IPS-15b (cell line): Measurements from ENCODE around the gene BRD4.

Source experiments
- H3K27me3 ChIP-seq: one replicate; pipeline ENCODE4 v1.6.1; 2013; ENCODE audit warnings: low read length; ENCODE audit not compliant: control insufficient read depth, insufficient read depth
- H3K36me3 ChIP-seq: one replicate; pipeline ENCODE4 v1.6.1; 2013; ENCODE audit warnings: low read length; ENCODE audit not compliant: control insufficient read depth, insufficient read depth
- H3K4me1 ChIP-seq: one replicate; pipeline ENCODE4 v1.6.1; 2013; ENCODE audit warnings: mild to moderate bottlenecking, low read length; ENCODE audit not compliant: control insufficient read depth, insufficient read depth
- H3K4me3 ChIP-seq: one replicate; pipeline ENCODE4 v1.5.1; 2013; ENCODE audit warnings: low read depth, low read length
- H3K9ac ChIP-seq: one replicate; pipeline ENCODE4 v1.6.1; 2013; ENCODE audit warnings: low read depth, mild to moderate bottlenecking, low read length
- H3K9me3 ChIP-seq: one replicate; pipeline ENCODE4 v1.6.1; 2013; ENCODE audit warnings: mild to moderate bottlenecking, low read length; ENCODE audit not compliant: control insufficient read depth, insufficient read depth

The BRD4 gene

DNA sequence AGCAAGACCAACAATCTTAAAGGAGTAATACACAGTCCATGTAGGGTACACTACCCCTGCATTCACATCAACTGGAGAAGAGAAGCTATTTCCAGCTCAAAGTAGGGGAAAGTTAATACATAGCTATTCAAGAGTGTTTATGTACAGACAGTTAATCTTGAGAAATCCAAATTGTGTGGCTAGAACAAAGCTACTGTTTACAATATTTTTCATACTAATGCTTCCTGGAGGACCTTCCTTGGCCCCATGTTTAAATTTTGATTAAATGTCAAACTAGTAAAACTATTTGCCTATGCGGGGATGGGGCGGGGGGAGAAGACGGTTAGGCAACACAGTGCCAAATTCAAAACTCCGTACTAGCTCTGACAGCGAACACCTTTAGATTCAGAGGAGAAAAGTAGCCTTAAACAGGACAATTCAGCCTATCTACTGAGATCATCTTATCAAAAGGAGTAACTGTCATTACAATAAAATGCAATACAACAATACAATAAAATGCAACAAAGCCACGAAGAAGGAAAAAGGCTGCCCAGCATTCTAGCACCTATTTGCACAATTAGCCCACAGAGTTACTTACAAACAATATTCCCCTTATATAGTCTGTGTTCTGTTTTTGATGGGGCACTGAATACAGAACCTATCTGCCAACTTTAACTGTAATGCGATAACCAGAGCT, 29.1 kb downstream of the BRD4 start:
- Histone ChIP-seq H3K27me3 (no peaks in the 10 kb centered on the region), H3K36me3 (no peaks in the 10 kb centered on the region), H3K9me3 (no peaks in the 10 kb centered on the region), H3K9ac (no peak overlapping the region), H3K4me3 (no peak overlapping the region), H3K4me1 (peaks cover 14% of the 10 kb centered on the region)

DNA sequence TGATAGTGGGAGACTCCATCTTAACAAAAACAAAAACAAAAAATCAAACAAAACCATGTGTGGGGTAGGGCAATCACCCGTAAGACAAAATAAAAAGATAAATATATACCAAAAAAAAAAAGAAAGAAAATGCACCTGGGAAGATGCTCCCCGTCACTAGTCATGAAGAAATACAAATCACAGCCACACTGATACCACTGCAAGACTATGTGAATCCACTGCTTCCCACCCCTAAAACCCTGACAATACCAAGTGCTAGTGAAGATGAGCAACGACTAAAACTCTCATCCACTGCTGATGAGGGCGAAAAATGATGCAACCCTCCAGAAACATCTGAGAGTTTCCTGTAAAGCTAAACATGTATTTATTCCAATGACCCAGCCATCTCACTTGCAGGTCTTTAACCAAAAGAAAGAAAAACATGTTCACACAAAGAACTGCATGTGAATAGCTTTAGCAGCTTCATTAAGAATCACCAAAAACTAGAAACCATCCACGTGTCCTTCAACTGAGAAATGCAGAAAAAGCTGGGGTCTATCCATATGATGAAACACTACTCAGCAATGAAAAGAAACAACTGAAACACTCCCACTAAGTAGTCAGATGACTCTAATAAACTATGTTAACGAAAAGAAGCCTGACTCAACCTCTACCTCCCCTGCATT, 31.7 kb downstream of the BRD4 start:
- H3K4me1 ChIP-seq, result peaks cover 17% of the 10 kb centered on the region

DNA sequence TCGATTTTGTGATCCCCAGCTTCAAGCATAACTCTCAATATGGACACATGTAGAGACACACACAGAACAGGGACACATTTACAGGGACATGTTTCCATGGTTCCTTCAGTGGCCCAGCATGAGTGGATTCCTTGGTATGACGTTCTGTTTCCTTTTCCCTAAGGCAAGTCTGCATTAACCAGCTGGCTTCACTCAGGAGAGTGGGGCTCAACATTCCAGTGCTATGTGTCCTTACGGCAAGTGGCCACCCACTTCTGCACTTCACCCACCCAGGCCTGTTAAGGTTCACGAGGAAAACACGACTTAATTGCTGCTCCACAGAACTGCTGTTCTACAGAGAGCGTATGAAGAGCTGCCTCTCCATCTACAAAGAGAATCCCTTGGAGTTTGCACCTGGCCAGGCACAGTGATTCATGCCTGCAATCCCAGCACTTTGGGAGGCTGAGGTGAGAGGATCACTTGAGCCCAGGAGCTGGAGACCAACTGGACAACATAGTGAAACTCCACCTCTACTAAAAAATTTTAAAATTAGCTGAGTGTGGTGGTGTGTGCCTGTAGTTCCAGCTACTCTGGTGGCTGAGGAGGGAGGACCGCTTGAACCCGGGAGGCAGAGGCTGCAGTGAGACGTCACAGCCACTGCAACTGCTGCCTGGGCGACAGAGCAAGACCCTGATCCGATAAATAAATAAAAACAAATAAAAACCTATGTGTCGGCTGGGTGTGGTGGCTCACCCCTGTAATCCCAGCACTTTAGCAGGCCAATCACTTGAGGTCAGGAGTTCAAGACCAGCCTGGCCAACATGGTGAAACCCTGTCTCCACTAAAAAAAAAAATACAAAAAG, 32.5 kb downstream of the BRD4 start:
- Histone ChIP-seq H3K27me3 (no peaks in the 10 kb centered on the region), H3K36me3 (no peaks in the 10 kb centered on the region), H3K4me1 (peaks cover 15% of the 10 kb centered on the region), H3K9ac (no peak overlapping the region), H3K4me3 (no peak overlapping the region), H3K9me3 (no peaks in the 10 kb centered on the region)

More for the DNA sequence above, 31.7 kb downstream of the BRD4 start:
- no peak overlapping the region for H3K4me3 ChIP-seq
- H3K9ac ChIP-seq, result no peak overlapping the region
- no peaks in the 10 kb centered on the region for H3K9me3 ChIP-seq
- no peaks in the 10 kb centered on the region for H3K36me3 ChIP-seq
- no peaks in the 10 kb centered on the region for H3K27me3 ChIP-seq

DNA sequence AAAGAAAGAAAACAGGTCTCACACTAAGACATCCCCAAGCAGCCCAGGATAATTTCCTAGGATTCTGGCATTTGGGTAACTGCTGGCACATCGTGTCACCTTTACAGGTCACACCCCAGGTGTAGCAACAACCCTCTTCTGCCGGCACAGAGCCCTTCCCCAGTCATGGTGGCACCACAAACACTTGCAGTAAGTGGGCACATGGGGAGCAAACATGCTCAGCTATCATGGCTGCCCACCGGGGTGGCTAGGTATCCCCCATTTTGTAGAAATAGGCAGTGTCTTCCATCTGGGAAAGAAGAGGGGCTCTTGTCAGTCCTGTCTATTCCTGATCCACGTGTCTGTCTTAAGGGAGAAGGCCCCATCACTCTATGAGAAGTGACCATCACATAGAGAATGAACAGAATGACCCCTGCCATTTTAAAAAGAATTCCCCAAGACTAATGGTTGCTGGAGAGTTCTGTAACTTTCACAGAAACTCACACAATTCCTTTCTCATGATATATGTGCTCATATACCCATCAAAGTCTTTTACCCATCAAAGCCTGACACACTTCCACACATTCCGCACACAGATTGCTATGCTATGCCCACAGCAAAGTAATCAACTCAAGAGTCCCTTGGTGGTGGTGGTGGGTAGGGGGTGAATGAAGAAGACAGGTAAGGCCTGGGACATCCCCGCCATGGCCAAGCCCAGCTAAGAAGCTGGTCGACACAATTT, 33.3 kb downstream of the BRD4 start:
- Histone ChIP-seq H3K4me3 (no peak overlapping the region), H3K27me3 (no peaks in the 10 kb centered on the region), H3K9me3 (no peaks in the 10 kb centered on the region), H3K36me3 (no peaks in the 10 kb centered on the region), H3K9ac (no peak overlapping the region), H3K4me1 (peaks cover 17% of the 10 kb centered on the region)

DNA sequence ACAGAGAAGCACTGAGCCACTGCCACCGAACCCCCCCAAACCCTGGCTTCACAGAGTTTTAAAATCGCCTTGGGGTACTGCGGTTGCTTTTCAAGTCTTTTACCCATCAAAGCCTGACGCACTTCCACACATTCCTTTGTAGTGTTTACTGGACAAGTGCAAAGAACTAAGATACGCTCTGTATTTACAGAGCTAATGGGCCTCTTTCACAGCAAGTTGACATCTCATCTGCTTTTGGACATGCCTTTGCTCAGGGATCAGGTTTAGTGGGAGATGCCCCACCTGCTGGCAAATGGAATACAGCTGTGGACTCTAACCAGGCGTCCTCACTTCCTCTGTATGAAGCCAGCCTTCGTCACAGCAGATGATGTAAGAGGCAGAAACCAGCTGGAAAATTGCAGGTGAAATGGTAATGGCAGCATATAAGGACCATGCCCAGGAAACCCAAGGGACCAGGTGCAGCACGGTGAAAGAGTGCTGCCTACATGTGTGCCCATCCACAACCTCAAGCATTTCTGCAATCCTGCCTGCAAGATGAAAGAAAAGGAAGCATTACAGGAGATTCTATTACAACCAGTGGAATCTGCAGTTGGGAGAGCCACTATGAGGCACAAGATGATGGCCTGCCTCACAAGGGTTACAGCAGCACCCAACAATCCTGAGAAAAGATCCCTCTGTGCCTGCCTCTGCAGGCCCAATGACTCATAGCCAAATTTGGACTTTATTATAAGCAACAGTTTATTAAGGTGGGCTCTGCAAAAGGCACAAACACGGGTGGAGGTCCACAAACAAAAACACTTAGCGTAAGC, 34.7 kb downstream of the BRD4 start:
- Histone ChIP-seq H3K9me3 (no peaks in the 10 kb centered on the region), H3K27me3 (no peaks in the 10 kb centered on the region), H3K4me1 (peaks cover 26% of the 10 kb centered on the region), H3K9ac (no peak overlapping the region), H3K36me3 (no peaks in the 10 kb centered on the region), H3K4me3 (no peak overlapping the region)

DNA sequence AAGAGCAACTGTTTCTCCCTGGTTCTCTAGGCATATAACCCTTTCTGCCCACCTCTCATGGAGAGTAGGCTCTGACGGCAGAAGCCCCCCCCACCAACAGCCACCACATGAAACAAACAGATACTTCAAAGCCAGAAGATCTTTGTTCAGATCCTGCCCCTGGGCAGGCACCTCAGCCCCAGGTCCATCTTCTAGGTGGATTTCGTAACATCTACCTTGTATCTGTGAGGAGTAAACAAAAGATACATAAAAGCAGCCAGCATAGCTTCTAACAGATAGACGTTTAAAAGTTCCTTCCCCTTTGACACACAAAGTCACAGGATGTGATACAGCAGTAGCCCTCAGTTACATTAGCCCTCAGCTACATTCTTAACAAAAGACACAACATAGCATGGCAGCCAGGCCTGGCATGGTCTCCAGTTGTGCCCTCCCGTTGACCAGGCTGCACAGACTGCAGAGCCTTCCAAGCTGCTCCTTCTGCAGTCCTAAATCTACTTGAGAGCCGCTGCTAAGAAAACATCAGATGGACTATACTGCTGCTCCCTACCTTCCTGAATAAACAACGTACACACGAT, 35.4 kb downstream of the BRD4 start:
- H3K4me1 ChIP-seq, result peaks cover 28% of the 10 kb centered on the region

DNA sequence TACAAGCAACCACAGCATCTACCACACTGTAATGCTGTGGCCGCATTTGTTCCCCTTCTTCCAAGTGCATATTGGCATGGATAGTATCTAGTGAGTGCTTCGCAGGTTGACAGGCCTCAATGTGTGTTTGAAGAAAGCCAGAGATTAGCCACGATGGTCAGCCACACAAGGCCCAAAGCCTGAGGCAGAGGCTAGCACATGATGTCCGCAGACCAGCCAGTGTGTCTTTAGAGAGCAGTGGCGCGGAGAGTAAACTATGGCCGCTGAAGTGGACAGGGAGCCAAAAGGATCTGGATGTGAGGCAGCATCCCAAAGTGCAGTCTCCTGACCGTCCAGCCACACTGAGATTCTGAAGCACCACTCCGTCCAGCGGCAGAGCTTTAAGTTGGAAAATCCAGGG, 36.0 kb downstream of the BRD4 start:
- Histone ChIP-seq H3K27me3 (no peaks in the 10 kb centered on the region), H3K9me3 (no peaks in the 10 kb centered on the region), H3K9ac (no peak overlapping the region), H3K4me3 (no peak overlapping the region), H3K4me1 (peaks cover 32% of the 10 kb centered on the region), H3K36me3 (no peaks in the 10 kb centered on the region)

More for the DNA sequence above, 35.4 kb downstream of the BRD4 start:
- H3K9me3 ChIP-seq, result no peaks in the 10 kb centered on the region
- no peaks in the 10 kb centered on the region for H3K36me3 ChIP-seq
- no peaks in the 10 kb centered on the region for H3K27me3 ChIP-seq
- no peak overlapping the region for H3K9ac ChIP-seq
- H3K4me3 ChIP-seq, result no peak overlapping the region

DNA sequence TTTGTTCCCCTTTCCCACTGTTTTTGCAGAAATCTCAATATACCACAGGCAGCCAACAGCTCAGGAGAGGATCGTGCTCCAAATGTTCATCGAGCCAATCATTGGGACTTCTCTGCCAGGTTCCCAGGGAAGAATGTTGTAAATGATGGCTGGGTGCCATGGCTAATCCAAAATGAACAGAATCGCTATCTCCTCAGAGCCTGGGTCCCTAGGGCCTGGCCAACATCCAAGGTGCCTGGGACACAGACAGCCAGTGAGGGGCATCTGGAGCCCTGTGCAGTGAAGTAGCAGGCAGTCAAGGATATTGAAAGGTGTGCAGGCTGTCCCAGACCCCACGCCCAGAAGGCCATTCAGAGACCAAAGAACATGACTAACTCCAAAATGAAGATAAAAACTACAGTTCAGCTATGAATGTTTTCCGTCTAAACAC, 37.8 kb downstream of the BRD4 start:
- Histone ChIP-seq H3K4me3 (no peak overlapping the region), H3K9ac (no peak overlapping the region), H3K27me3 (no peaks in the 10 kb centered on the region), H3K4me1 (peaks cover 43% of the 10 kb centered on the region), H3K36me3 (no peaks in the 10 kb centered on the region), H3K9me3 (no peaks in the 10 kb centered on the region)

DNA sequence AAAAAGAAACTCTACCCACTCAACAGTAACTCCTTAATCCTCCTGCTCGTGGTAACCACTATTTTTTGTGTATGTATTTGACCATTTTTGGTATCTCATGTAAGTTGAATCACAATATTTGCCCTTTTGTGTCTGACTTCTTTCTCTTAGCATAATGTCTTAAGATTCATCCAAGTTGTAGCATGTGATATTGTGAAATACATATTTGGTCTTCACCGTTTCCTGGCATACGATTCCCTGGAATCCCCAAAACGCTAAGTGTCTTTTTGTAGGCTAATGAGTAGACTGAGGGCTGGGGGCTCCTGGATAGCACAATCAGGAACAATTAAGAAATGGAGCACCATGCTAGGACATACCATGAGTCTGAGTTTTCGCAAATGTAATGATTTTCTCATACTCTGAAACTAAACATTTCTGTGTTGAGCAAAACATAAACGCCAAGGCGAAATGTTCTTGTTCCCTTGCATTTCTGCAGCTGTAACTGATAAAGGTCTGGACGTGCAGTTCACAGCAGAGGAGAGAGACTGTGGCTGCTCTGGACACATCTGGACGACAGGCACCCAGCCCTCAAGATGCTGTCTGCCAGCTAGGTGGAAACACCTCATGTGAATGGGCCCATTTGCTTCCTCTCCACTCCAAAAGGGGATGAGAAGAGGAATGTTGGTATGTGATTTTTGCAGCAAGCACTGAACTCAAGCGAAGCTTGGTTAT, 38.4 kb downstream of the BRD4 start:
- Histone ChIP-seq H3K36me3 (no peaks in the 10 kb centered on the region), H3K27me3 (no peaks in the 10 kb centered on the region), H3K4me1 (peaks cover 42% of the 10 kb centered on the region), H3K4me3 (no peak overlapping the region), H3K9me3 (no peaks in the 10 kb centered on the region), H3K9ac (no peak overlapping the region)

DNA sequence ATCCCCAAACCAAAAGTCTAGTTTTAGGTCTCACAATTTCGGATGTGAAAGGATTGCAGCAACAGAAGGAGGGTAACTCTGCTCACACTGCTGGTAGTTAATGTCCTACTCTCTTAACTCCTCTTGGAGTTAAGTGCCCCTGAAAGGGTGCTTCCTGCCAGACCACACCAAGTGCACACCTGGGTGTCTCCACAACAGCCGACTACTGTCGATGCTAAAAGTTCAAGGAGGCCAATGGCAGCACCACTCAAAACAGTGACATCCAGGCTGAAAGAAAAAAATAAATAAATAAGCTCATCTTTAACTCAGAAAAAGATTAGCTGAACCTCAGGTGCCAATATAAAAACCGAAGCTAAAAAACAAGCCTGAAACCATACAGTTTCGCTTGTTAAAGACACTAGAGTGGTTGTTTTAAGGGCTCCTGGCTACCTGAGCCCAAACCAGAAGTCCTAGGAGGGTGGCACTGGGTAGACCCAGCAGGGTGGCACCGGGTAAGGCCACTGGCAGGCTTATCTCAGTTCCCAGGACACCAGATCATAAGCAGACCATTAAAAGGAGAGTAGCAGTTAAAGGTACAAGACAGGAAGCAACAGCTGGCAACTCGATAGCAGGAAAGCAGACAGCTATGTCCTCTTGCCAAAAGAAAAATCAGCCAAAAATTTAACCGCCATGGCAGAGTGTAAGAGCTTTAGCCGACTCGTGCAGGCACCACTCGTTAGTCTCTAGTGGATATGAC, 39.3 kb downstream of the BRD4 start:
- H3K9ac ChIP-seq, result no peak overlapping the region
- H3K27me3 ChIP-seq, result no peaks in the 10 kb centered on the region
- H3K4me1 ChIP-seq, result peaks cover 39% of the 10 kb centered on the region
- H3K4me3 ChIP-seq, result no peak overlapping the region
- H3K9me3 ChIP-seq, result no peaks in the 10 kb centered on the region
- H3K36me3 ChIP-seq, result no peaks in the 10 kb centered on the region
